C4-2B (cell line): ENCODE results near the gene MSRB3.

Experiments
- ZFX ChIP-seq: fragments of 450-650 bp; IDR thresholded peaks from 2 replicates; pipeline ENCODE4 v1.6.1; 2017
- TF ChIP-seq, protein P1 (sequence below): fragments of 450-650 bp; conservative IDR thresholded peaks from 2 replicates; pipeline ENCODE4 v1.5.1; 2017; ENCODE audit warnings: mild to moderate bottlenecking

DNA sequence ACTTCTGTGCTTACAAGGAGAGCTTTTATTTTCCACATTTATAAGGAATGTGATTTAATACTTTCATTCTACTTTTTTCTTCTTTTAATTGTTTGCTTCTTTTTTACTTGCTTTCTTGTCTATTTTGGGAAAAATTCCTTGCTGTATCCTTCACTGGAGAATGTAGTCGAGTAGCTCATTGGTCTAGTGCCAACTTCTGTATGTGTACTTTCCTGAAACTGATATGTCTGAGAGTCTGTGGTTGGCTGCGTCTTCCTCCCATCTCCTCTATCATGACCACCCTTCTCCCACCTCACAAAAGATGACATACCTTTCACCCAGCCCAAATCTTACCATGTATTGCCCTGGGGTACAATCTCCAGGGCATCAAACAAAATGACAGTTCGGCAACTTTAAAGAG is 51.8 kb downstream of the MSRB3 start:
- TF ChIP-seq, protein P1, sequence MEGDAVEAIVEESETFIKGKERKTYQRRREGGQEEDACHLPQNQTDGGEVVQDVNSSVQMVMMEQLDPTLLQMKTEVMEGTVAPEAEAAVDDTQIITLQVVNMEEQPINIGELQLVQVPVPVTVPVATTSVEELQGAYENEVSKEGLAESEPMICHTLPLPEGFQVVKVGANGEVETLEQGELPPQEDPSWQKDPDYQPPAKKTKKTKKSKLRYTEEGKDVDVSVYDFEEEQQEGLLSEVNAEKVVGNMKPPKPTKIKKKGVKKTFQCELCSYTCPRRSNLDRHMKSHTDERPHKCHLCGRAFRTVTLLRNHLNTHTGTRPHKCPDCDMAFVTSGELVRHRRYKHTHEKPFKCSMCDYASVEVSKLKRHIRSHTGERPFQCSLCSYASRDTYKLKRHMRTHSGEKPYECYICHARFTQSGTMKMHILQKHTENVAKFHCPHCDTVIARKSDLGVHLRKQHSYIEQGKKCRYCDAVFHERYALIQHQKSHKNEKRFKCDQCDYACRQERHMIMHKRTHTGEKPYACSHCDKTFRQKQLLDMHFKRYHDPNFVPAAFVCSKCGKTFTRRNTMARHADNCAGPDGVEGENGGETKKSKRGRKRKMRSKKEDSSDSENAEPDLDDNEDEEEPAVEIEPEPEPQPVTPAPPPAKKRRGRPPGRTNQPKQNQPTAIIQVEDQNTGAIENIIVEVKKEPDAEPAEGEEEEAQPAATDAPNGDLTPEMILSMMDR = no peak
- TF ChIP-seq ZFX = no peak
